Natural killer cell (primary cell): ENCODE data around the gene LIG4. TPM values are rescaled to one million over a fixed set of nuclear protein-coding genes. Genes with fewer than 3 reads are reported as not detected.
"Not testable (repeated sequence)": the region's sequence is repeated elsewhere in the genome, so short reads cannot be mapped to it uniquely, and the experiment has no call there.

Experiments
- ATAC-seq, 3 donors: fragments of 150-1000 bp in 2 of 3; fragments of 200-7000 bp in 1 of 3; cut with Tn5 transposase; 1 replicate in 1 of 3; 2 replicates in 2 of 3; pipeline ENCODE4 v1.10.0; 2021; ENCODE audit warnings: mild to moderate bottlenecking in 2 of 3, moderate library complexity in 2 of 3
- DNase-seq, 2 donors: peaks; one replicate each; pipeline versions ENCODE4 v3.0.0 to v3.0.0-alpha.2; 2013 to 2021; ENCODE audit warnings: mixed read lengths in 1 of 2
- H3K27ac ChIP-seq: one replicate; pipeline ENCODE4 v1.5.1; 2013; ENCODE audit warnings: mild to moderate bottlenecking, low read length
- H3K27me3 ChIP-seq: one replicate; pipeline ENCODE4 v1.6.1; 2013; ENCODE audit warnings: low read length; ENCODE audit not compliant: control insufficient read depth, insufficient read depth
- H3K36me3 ChIP-seq: one replicate; pipeline ENCODE4 v1.6.1; 2013; ENCODE audit warnings: low read length; ENCODE audit not compliant: control insufficient read depth, insufficient read depth
- H3K4me1 ChIP-seq: one replicate; pipeline ENCODE4 v1.6.1; 2013; ENCODE audit warnings: low read length; ENCODE audit not compliant: control insufficient read depth, insufficient read depth
- H3K4me3 ChIP-seq: one replicate; pipeline ENCODE4 v1.5.1; 2013; ENCODE audit warnings: low read length
- H3K9me3 ChIP-seq: one replicate; pipeline ENCODE4 v1.6.1; 2013; ENCODE audit warnings: low read length; ENCODE audit not compliant: control insufficient read depth, insufficient read depth
- H3K27ac Mint-ChIP-seq, 2 donors: one replicate each; pipeline ENCODE4 v1.8.0; 2022; ENCODE audit warnings: mild to moderate bottlenecking in 2 of 2, mixed read lengths in 2 of 2, moderate library complexity in 1 of 2
- H3K27me3 Mint-ChIP-seq, 2 donors: one replicate each; pipeline ENCODE4 v1.8.0; 2022; ENCODE audit warnings: low read depth in 2 of 2, mixed read lengths in 2 of 2
- H3K36me3 Mint-ChIP-seq: one replicate; pipeline ENCODE4 v1.8.0; 2022; ENCODE audit warnings: mixed read lengths
- H3K4me1 Mint-ChIP-seq, 2 donors: one replicate each; pipeline ENCODE4 v1.8.0; 2022; ENCODE audit warnings: mixed read lengths in 2 of 2
- H3K4me3 Mint-ChIP-seq: one replicate; pipeline ENCODE4 v1.8.0; 2022; ENCODE audit warnings: mild to moderate bottlenecking, moderate library complexity, mixed read lengths
- H3K9me3 Mint-ChIP-seq, 2 donors: one replicate each; pipeline ENCODE4 v1.8.0; 2022; ENCODE audit warnings: mixed read lengths in 2 of 2
- WGBS: methylation state at CpG from one replicate; pipeline ENCODE4 v1.1.7; 2013; ENCODE audit warnings: missing lambda C conversion rate; ENCODE audit not compliant: insufficient coverage; 5-methylcytosine and 5-hydroxymethylcytosine counted together
- intact Hi-C: fragments of 100-400 bp; cut with micrococcal nuclease; formaldehyde crosslinking; loops from one replicate; pipeline ENCODE4 v1.14.2; 2022
- total RNA-seq, 4 donors: library from RNA; stranded (reverse); fragments of 120-200 nt in 1 of 4; gene quantifications; one replicate each; pipeline versions ENCODE4 v1.2.3 to v1.2.4, GENCODE V29; 2013 to 2022
- TF ChIP-seq, protein P1 (sequence below): fragments of 200-600 bp; IDR thresholded peaks from one replicate; pipeline ENCODE4 v1.8.0; 2022; ENCODE audit warnings: antibody characterized with exemption

LIG4 gene
- total RNA-seq, 3 donors from 2014 or later (not counting 1 experiment from before 2014, with no cell fraction given): 7.7 to 8.5 (median 7.9) TPM

DNA sequence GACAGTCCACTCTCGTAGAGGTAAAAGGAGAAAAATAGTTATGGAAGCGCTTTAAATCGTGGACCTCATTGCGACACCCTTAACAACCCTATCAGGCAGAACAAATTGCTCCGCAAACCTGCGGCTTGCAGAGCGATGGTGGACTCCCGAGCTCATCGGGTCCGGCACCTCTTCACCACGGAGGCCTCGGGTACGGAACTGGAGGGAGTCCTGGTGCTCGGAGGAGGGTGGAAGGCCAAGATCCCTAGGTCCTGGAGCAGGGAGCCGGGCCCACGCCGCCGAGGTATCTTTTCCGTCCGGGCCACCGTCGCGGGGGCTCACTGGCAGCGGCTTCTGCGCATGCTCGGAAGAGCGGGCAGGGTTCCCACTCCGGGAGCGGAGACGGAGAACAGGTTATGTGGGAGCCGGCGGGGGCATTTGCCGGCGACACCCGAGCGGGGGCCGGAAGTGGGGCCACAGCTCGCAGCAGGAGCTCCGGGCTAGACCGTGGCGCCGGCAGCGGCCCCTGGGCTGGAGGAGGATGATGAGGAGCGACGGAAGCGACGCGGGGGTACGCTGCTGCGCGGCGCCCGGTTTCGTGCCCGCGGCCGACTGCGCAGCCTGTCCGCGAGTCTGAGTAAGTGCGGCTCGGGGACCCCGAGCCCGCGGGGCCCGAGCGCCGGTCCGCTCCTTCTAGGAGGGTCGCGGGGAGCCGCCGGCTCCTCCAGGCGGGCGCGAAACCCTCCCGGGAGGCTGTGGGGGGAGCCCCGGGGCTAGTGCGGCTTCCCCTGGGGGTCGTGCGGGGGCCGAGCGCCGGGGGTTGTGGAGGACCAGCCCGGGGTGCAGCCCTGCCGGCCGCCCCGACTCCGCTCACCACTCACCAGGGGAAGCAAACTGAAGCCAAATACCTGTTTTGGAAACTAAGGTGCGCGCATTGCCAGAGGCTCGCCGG is 3.0 kb upstream of the LIG4 start, which contains the start of gene ABHD13:
Gene ABHD13, plus strand, starts transcription at position 349 of the 931 bp plus-strand sequence. CDS start 10,827 bp downstream, outside the sequence.
- Histone ChIP-seq H3K27me3 (no peaks in the 10 kb centered on the region), H3K27ac (peak within 1 kb of the TSS; percentile 85), H3K36me3 (no peaks in the 10 kb centered on the region), H3K4me1 (peaks cover 21% of the 10 kb centered on the region), H3K9me3 (no peaks in the 10 kb centered on the region), H3K4me3 (peak within 1 kb of the TSS; percentile 90)
- H3K9me3 Mint-ChIP-seq: no peaks in the 10 kb centered on the region
- H3K4me3 Mint-ChIP-seq: peak within 1 kb of the TSS; percentile 97
- H3K36me3 Mint-ChIP-seq: no peaks in the 10 kb centered on the region
- TF ChIP-seq, protein P1, sequence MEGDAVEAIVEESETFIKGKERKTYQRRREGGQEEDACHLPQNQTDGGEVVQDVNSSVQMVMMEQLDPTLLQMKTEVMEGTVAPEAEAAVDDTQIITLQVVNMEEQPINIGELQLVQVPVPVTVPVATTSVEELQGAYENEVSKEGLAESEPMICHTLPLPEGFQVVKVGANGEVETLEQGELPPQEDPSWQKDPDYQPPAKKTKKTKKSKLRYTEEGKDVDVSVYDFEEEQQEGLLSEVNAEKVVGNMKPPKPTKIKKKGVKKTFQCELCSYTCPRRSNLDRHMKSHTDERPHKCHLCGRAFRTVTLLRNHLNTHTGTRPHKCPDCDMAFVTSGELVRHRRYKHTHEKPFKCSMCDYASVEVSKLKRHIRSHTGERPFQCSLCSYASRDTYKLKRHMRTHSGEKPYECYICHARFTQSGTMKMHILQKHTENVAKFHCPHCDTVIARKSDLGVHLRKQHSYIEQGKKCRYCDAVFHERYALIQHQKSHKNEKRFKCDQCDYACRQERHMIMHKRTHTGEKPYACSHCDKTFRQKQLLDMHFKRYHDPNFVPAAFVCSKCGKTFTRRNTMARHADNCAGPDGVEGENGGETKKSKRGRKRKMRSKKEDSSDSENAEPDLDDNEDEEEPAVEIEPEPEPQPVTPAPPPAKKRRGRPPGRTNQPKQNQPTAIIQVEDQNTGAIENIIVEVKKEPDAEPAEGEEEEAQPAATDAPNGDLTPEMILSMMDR: no peak
- DNase-seq (peak; percentile 88 to 95), ATAC-seq (peak; percentile 62 to 80 (median 73))
- no peaks in the 10 kb centered on the region for H3K27me3 Mint-ChIP-seq
- intact Hi-C loops: no loop called here
- peak within 1 kb of the TSS; percentile 95 to 100 for H3K27ac Mint-ChIP-seq
- whole genome bisulfite sequencing: under 1% methylated on average over 89 of the region's 93 CpGs
- H3K4me1 Mint-ChIP-seq: peaks cover 43 to 51% of the 10 kb centered on the region in 2 donors

DNA sequence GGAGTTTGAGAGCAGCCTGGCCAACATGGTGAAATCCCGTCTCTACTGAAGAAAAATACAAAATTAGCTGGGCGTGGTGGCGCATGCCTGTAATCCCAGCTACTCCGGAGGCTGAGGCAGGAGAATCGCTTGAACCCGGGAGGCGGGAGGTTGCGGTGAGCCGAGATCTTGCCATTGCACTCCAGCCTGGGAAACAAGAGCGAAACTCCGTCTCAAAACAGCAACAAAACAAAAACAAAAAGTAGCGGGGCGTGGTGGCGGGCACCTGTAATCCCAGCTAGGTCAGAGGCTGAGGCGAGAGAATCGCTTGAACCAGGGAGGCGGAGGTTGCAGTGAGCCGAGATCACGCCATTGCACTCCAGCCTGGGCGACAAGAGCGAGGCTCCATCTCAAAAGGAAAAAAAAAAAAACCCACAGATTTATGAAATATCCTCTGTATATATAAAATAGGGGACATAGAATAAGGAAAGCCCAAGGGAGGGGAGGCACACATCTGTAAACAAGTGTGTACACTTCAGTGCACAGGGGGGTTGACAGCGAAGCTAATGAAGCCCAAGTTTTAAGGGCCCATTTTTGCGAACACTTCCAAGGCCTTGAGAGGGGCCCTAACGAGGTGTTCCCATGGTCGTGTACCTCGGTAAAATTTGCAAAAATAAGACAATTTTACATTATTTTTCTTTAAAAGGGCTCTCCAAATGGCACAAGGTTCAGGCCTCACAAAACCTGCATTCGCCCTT is 2.1 kb upstream of the LIG4 start:
- H3K36me3 Mint-ChIP-seq, intact Hi-C loops, H3K9me3 ChIP-seq, ATAC-seq, H3K27me3 ChIP-seq, H3K27me3 Mint-ChIP-seq, DNase-seq, H3K36me3 ChIP-seq, H3K9me3 Mint-ChIP-seq: not testable (repeated sequence)
- peak overlapping the region; percentile 85 for H3K27ac ChIP-seq
- Mint-ChIP-seq H3K4me1 (peaks cover 38 to 52% of the 10 kb centered on the region in 2 donors), H3K27ac (peak overlapping the region; percentile 95 to 100), H3K4me3 (peak overlapping the region; percentile 97)
- 73% methylated on average over 24 of the region's 27 CpGs for WGBS
- H3K4me1 ChIP-seq: peaks cover 21% of the 10 kb centered on the region
- H3K4me3 ChIP-seq: peak overlapping the region; percentile 90

DNA sequence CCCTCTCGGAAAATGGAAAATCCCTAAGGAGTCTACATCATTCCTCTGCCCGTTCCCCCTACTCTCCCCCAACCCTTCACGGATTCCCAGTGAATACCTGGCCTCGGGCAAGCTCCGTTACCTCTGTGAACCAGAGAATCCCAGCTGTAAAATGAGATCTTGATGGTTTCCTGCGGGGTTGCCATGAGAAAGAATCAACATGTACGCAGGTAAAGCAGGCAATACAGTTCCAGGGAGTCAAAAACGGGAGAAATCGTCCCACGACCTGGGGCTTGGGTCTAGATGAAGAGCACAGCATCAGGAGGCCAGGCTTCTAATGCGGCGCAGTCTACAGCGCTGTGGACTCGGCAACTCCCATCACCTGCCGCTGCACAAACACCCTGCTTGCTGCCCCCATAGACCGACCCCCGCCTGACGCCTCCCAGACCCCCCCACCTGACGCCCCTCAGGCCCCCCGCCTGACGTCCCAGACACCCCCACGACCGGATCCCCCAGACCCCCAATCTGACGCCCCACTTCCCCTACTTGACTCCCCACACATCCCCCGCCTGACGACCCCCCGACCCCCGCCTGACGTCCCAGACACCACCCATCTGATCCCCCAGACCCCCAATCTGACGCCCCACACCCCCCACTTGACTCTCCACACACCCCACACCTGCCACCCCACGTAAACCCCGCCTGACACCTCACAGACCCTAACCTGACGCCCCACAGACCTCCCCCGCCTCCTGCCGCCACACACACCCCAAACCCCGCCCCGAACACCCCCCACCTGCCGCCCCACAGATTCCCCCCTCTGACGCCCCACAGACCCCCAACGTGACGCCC is 680 bp downstream of the LIG4 start:
- H3K4me3 ChIP-seq: peak overlapping the region; percentile 24
- H3K36me3 Mint-ChIP-seq: peaks cover 22% of the 10 kb centered on the region
- H3K27ac ChIP-seq: peak overlapping the region; percentile 55
- TF ChIP-seq, protein P1: no peak
- H3K27me3 ChIP-seq: no peaks in the 10 kb centered on the region
- H3K4me1 ChIP-seq: peaks cover 19% of the 10 kb centered on the region
- H3K27ac Mint-ChIP-seq: peak overlapping the region; percentile 95 to 100
- intact Hi-C loops: no loop called here
- peaks cover 29 to 34% of the 10 kb centered on the region in 2 donors for H3K4me1 Mint-ChIP-seq
- no peaks in the 10 kb centered on the region for H3K9me3 ChIP-seq
- peak overlapping the region; percentile 97 for H3K4me3 Mint-ChIP-seq
- H3K36me3 ChIP-seq: peaks cover 13% of the 10 kb centered on the region
- WGBS: 50% methylated on average over 22 of the region's 41 CpGs
- H3K9me3 Mint-ChIP-seq: peaks cover 0 to 3% of the 10 kb centered on the region in 2 donors
- DNase-seq (peak in 1 of 2 donors; percentile 41), ATAC-seq (no peak)
- no peaks in the 10 kb centered on the region for H3K27me3 Mint-ChIP-seq
